Neuron (in vitro differentiated cells): ENCODE results near the gene OR51F2.
"Not testable (repeated sequence)": the region's sequence is repeated elsewhere in the genome, so short reads cannot be mapped to it uniquely, and the experiment has no call there.

Experiments used
- H2AFZ ChIP-seq: one replicate; pipeline ENCODE4 v1.6.1; 2013; ENCODE audit warnings: low read depth, mild to moderate bottlenecking, inconsistent platforms, low read length, moderate library complexity
- H3K27me3 ChIP-seq: one replicate; pipeline ENCODE4 v1.6.1; 2013; ENCODE audit warnings: low read length; ENCODE audit not compliant: insufficient read depth
- H3K36me3 ChIP-seq: one replicate; pipeline ENCODE4 v1.6.1; 2013; ENCODE audit warnings: low read length; ENCODE audit not compliant: insufficient read depth
- H3K4me1 ChIP-seq: one replicate; pipeline ENCODE4 v1.6.1; 2013; ENCODE audit warnings: low read length; ENCODE audit not compliant: insufficient read depth
- H3K4me3 ChIP-seq: 2 replicates; pipeline ENCODE4 v1.5.1; 2013; ENCODE audit warnings: mild to moderate bottlenecking, low read length, moderate library complexity
- H3K9me3 ChIP-seq: one replicate; pipeline ENCODE4 v1.6.1; 2013; ENCODE audit warnings: low read length

The OR51F2 gene

GRCh38 chr11:4848908-4849532, 27.9 kb downstream of the OR51F2 start, which contains the start of gene OR51S1:
Gene OR51S1 (minus strand): TSS chr11:4849208. CDS start chr11:4849208, 0 bp downstream.
- Histone ChIP-seq H3K4me1 (no peaks in the 10 kb centered on the region), H3K4me3 (no peak within 1 kb of the TSS)

DNA sequence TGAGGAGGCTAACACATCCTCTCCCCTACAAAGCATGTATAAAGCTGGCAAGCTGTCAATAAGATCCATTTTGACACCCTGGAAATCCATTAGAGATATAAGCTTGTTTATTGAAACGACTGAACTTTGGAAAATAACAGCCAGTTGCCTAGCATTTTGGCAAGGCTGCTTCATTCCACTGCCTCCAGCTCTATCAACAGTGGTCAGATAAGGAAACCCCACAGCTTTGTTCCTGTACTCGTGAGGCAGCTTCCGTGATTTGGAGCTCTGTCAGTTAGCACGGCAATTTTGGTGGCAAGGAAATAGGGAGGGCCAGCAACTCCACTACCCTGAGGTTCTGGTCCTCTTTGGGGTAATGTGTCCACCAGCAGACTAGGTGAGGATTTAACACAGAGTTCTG, 29.9 kb downstream of the OR51F2 start:
- H3K36me3 ChIP-seq = no peaks in the 10 kb centered on the region
- H3K27me3 ChIP-seq = no peaks in the 10 kb centered on the region
- H2AFZ ChIP-seq = no peak overlapping the region
- H3K4me1 ChIP-seq = no peaks in the 10 kb centered on the region
- H3K4me3 ChIP-seq = no peak overlapping the region
- H3K9me3 ChIP-seq = no peaks in the 10 kb centered on the region

More at GRCh38 chr11:4848908-4849532, 27.9 kb downstream of the OR51F2 start, which contains the start of gene OR51S1:
- Histone ChIP-seq H3K9me3 (no peaks in the 10 kb centered on the region), H2AFZ (no peak within 1 kb of the TSS), H3K27me3 (no peaks in the 10 kb centered on the region), H3K36me3 (no peaks in the 10 kb centered on the region)

DNA sequence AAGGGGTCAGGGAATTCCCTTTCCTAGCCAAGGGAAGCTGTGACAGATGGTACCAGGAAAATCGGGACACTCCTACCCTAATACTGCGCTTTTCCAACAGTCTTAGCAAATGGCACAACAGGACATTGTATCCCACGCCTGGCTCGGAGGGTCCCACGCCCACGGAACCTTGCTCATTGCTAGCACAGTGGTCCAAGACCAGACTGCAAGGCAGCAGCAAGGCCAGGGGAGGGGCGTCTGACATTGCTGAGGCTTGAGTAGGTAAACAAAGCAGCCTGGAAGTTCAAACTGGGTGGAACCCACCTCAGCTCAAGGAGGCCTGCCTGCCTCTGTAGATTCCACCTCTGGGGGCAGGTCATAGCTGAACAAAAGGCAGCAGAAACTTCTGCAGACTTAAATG, 33.2 kb downstream of the OR51F2 start:
- not testable (repeated sequence) for H3K36me3 ChIP-seq, H3K4me1 ChIP-seq, H3K27me3 ChIP-seq, H2AFZ ChIP-seq, H3K4me3 ChIP-seq, H3K9me3 ChIP-seq

DNA sequence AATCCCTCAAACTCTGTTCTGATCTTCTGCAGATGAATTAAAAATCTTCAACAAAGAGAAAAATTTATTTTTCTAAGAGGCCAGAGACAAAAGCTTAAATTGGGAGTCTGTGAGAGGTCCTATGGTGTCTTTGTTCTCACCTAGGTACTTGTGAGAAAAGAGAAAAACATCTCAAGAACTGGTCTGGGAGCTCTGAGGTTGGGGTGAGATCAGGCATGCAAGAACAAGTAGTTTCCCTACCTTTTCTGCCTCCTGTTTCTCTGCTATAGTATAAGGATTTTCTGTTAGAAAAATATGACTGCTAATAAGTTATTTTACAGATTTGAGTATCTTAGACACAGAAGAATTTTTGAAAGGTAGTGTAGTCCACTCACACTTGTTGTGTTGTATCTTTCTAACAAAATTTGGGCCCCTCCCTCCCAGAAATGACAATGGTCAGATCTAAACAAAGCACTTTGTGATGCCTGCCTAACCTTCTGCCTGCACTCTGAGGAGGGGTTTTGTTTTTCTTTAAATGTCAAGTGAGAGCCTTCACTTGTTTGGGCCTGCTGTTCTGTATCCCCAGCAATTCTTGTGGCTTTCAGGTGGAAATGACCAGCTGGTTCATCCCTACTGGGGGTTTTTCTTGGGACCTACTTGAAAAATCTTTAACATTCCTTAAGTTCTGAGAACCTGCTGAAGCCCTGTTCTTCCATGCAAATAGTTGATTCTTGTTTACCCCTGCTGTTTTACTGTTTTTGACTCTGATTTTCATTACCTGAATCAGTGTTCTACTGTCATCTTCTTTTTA, 41.5 kb downstream of the OR51F2 start:
- H3K9me3 ChIP-seq = no peaks in the 10 kb centered on the region
- H2AFZ ChIP-seq = no peak overlapping the region
- H3K36me3 ChIP-seq = no peaks in the 10 kb centered on the region
- no peaks in the 10 kb centered on the region for H3K27me3 ChIP-seq
- H3K4me3 ChIP-seq = no peak overlapping the region
- no peaks in the 10 kb centered on the region for H3K4me1 ChIP-seq

GRCh38 chr11:4863876-4864275, 42.8 kb downstream of the OR51F2 start:
- no peaks in the 10 kb centered on the region for H3K4me1 ChIP-seq
- no peak overlapping the region for H2AFZ ChIP-seq
- no peaks in the 10 kb centered on the region for H3K36me3 ChIP-seq
- no peaks in the 10 kb centered on the region for H3K9me3 ChIP-seq
- no peaks in the 10 kb centered on the region for H3K27me3 ChIP-seq
- H3K4me3 ChIP-seq = no peak overlapping the region

DNA sequence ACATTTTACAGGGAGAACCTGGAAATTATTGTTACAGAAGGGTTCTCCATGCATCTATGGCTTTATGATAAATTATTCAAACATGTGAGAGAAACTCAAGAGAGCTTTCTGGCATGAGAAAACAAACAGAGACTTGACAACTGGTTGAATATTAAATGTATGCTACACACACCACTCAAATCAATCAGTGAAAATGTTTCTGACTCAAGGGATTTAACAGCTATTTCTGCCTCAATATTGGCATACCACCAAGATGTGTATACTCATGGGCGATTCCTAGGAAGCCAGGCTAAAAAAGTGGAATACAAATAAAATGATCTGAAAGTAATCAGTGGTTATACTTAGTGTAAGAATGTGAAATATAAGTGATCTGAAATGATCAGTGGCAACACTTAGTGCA, 44.7 kb downstream of the OR51F2 start:
- Histone ChIP-seq H3K27me3 (no peaks in the 10 kb centered on the region), H3K4me1 (no peaks in the 10 kb centered on the region), H3K9me3 (no peaks in the 10 kb centered on the region), H3K4me3 (no peak overlapping the region), H2AFZ (no peak overlapping the region), H3K36me3 (no peaks in the 10 kb centered on the region)
